Epidermal melanocyte (primary cell): ENCODE results near the gene IL23A.
"Not testable (repeated sequence)": the region's sequence is repeated elsewhere in the genome, so short reads cannot be mapped to it uniquely, and the experiment has no call there.

Experiments
- DNase-seq: peaks from one replicate; pipeline ENCODE4 v3.0.0; 2011; ENCODE audit warnings: low spot score; ENCODE audit not compliant: insufficient read length

Gene IL23A

DNA sequence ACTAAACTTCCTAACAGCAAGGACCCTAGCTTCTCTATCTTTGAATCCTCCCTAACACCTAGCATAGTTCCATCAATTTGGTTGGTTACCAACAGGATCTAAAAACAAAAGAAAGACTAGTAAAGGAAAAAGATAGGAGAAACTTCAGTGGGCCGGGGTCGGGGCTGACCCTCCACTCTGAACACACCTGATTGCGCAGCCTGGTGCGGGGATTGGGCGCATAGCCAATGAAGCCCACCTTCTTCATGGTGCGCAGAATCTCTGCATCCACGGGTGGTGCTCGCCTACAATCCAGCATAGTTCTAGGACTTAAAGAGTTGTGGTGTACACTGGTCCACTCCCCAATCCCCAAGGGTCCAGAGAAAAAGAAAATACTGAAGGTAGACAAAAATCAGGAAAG, 12.6 kb upstream of the IL23A start:
- no peak for DNase-seq

DNA sequence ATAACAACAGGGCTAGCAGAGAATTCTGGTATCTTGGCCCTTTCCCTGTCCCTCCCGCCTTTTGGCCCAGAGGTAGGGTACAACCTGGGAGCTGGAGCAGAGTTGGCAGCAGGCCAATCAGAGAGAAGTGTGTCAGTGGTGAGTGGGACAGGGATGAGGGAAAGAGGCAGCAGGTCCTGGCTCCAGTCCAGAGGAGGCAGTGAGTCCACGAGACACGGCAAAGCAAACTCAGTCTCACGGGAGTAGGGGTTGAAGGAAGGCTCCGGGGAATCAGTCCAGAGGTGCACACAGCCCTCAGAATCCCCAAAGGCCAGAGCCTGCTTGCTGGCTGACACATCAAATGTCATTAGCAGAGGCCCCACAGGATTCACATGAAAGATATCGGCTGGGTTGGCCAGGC, 12.2 kb upstream of the IL23A start:
- no peak for DNase-seq

DNA sequence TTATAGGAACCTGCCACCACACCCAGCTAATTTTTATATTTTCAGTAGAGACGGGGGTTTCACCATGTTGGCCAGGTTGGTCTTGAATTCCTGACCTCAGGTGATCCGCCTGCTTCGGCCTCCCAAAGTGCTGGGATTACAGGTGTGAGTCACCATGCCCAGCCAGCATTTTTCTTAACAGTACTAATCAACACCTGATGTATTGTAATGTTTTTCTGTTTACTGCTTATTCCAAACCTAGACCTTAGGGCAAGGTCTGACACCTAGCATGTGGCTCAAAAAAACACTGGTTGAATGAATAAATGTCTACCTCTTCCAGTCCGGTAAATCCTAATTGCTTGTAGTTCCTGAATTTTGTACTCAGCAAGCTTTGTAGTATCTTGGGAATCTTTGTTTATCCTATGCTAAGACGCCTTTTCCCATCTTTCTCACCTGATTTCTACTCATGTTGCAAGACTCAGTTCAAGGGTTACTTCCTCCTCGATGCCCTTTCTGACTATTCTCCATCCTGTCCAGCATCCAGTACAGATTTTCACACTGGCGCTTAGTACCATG, 7.7 kb upstream of the IL23A start:
- no peak for DNase-seq

DNA sequence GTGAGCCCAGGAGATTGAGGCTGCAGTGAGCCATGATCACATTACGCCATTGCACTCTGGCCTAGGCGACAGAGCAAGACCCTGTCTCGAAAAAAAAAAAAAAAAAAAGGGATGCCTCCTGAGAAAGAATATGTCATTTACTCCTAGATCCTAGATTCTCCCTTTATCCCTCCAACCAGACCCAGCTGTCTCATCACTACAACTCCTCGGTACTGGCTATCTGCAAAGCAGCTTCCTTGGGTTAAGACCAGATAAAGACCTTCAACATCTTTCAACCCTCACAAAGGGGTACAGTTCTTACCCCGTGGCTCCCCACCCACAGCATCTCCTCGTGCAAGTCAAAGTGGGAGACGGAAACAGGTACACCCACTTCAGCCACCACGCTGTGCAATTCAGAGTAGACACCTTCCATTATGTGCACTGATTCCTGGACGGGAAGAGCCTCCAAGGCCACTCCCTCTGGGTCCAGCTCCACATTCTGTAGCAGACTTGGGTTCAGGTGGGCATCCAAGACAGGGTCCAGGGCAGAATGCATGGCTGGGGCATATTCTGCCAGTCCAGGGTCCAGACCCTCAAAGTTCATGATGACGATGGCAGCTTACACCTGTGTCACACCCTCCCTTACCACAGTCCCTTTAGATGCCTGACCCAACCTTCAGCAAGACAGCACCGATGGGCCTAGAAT, 6.0 kb upstream of the IL23A start:
- no peak for DNase-seq

DNA sequence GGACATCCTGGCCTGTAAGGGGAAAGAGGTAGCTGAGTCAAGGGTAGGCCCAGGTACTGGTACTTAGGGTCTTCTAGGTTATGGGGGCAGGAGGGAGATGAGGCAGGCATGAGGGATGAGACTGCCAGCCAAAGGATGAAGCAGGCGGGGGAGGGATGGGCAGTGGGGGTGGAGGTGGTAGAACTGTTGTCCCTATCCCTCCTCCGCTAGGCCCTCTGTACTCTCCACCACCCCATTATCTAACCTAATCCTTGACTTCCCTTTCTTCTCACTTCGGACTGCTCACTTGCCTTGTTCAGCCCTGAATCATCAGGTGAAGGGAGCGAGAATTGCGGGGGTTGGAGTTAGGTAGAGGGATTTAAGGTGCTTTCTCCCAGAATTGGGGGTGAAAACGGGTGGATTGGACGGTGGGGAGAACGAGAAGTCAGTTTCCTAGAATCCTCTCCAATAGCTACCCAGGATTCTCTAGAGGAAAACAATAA, 5.4 kb upstream of the IL23A start:
- DNase-seq, result no peak

DNA sequence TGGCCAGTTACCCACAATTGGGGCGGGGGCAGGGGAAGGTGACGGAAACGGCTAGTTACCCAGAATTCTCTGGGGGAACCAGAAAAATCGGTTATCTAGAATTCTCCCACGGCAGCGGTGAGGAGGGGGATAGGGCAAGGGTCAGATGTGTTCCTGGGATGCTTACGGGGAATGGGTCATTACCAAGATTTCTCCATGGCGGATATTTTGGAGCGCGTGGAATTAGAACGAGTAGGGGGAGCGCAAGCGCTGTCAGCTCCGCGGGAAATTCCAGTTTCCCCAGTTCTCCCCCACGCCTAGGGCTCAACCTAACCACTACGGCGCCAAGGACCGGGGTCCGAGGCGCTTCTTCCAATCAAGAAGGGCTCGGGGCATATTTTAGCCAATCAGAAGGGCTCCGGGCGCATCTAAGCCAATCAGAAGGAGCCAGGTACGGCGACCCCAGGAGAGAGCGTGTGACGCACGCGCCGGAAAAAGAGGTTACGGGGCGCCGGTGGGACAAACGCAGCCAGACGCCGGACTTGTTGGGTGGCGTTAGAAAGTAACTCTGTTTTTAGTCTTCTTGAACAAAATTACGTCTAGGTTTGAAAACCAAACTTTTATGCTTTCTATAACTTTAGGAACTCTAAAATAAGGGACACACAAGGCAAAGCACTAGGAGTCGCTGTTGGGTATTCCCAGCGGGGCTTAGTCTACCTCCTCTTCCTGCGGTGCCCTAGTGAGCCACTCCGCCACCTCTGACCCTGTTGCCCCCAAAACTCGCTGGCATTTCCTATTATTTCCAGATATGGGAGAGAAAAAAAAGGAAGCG, 4.8 kb upstream of the IL23A start, which contains the start of gene PAN2:
TSS of gene PAN2 (minus strand) at position 322 of the 811 bp plus-strand sequence. CDS start 906 bp downstream, outside the sequence.
- peak; percentile 98 for DNase-seq

DNA sequence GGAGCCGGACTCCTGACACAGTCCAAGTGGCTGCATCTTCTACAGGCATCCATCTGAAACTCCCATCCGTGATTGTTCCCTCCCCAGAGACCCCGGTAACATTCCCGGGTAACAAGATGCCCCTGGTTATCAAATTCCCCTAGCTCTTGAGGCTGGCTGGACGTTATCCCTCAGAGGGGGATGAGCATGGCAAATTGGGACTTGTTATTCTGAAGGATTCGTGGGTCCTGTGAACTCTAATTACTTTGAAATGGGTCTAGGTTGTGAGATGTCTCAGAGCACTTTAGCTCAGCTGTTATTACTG, 4.2 kb upstream of the IL23A start:
- no peak for DNase-seq

DNA sequence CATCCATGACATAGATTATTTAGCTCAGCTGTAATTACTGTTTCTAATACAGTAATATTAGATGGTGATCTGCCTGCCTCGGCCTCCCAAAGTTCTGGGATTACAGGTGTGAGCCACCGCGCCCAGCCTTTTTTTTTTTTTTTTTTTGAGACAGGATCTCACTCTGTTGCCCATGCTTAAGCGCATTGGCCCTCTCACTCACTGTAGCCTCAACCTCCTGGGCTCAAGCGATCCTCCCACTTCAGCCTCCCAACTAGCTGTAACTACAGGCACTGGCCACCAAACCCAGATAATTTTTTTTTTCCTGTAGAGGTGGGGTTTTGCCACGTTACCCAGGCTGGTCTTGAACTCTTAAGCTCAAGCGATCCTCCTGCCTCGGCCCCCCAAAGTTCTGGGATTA, 3.2 kb upstream of the IL23A start:
- DNase-seq, result not testable (repeated sequence)

DNA sequence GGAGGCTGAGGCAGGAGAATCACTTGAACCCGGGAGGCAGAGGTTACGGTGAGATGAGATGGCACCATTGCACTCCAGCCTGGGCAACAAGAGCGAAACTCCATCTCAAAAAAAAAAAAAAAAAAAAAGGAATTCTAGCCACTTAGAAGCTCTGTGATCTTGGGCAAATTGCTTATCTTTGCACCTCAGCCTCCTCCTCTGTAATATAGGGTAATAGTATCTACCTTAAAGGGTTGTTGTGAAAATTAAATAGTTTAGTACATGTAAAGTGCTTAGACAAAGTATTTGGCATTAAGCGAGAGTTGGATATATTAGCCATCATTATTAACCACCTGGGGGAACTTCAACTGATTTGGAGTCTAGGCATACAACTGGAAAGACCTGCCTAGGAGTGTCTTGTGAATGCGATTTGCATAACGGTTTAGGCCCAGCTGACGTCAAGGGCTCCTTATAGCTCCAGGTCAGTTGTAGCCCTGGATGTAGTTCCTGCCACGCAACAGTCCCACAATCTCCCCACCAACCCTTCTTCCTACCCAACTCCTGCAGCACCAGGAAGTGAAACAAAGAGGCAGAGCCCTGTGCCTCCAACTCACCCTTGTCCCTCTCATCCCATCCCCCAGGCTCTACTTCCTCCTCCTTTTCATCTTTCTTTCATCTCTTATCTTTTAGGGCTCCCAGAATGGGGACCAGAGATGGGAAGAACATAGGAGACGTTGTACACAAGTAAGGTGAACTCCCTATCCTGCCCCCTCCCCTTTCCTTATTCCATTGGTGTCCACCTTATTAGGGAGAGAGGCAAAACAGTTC, 2.1 kb upstream of the IL23A start:
- no peak for DNase-seq

DNA sequence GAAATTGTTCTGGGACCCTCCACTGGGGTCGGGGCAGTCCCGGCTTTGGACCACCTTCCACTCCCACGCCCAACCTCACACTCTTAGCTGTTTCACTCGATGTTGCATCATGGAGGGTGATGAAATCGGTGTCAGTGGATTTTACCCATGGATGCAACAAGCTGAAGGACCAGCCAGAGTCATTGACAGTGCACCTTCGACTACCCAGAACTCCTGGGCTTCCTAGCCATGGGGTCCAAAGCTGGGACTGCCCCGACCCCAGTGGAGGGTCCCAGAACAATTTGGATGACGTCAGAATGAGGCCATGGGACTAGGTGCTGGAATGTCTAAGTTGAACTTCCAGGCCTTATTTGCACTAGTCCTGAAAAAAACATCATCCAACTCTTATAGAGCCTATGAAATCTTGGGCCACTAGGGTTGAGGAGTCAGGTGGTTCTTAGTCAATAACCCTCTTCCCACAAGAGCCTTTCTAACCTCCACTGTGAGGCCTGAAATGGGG, 882 bp upstream of the IL23A start:
- no peak for DNase-seq

DNA sequence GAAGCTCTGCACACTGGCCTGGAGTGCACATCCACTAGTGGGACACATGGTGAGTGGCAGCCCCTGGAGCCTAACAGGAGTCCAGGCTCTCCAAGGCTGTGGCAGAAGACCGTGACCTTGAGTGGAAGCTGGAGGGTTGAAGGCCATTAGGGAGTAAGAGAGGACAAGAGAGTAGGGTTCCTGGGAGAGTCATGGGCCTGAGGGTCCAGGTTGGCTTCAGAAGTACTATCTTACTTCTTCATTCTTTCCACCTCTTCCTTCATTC, 406 bp downstream of the IL23A start:
- no peak for DNase-seq

DNA sequence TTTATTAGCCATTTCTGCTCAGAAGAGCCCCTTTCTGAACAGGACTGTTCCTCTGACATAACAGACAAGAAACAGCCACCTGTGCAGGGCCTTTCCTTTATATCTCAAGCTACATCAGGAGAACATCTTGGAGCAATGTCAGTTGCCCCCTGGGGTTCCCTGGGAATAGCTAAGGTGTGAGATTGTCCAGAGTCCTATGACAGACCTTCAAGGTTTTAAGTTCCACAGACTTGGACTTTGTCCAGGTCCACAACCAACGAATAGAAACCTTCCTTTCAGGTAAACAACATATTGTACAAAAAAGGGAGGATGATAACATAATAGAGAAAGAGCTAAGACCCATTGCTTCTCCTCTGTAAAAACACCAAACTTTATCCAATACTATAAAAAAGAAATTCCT, 2.9 kb downstream of the IL23A start:
- DNase-seq, result no peak

DNA sequence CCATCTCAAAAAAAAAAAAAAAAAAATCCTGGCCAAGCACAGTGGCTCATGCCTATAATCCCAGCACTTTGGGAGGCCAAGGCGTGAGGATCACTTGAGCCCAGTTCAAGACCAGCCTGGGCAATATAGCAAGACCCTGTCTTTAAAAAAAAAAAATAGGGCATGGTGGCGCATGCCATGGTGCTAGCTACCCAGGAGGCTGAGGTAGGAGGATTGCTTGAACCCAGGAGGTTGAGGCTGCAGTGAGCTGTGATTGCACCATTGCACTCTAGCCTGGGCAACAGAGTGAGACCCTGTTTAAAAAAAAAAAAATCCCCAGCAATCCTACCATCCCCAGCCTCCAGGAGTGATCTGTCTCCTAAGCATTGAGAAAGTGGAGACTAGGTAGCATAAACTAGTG, 3.6 kb downstream of the IL23A start:
- not testable (repeated sequence) for DNase-seq

DNA sequence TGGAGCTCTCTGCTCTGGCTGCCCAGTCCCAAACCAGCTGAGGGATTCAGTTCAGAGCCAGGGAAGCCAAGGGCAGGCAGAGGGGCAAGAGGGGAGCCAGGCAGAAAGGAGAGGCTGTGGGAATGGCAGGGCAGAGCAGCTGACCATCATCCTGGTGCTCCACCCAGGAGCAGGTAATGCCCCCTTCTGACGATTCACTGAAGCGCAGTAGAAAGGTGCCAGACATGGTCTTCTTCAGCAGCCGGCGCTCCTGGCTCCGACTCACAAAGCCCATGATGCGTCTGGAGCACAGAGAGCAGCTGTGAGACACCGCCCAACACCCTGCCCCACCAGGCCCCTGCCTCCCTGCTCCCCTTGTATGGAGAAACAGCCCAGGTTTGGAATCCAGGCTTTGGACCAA, 8.0 kb downstream of the IL23A start:
- no peak for DNase-seq

DNA sequence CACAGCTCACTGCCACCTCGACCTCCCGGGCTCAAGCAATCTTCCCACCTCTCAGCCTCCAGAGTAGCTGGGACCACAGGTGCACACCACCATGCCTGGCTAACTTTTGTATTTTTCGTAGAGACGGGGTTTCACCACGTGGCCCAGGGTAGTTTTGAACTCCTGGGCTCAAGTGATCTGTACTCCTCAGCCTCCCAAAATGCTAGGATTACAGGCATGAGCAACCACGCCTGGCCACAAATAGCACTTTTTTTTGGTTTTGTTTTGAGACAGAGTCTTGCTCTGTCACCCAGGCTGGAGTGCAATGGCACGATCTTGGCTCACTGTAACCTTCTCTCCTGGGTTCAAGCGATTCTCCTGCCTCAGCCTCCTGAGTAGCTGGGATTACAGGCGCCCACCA, 8.6 kb downstream of the IL23A start:
- DNase-seq, result not testable (repeated sequence)

DNA sequence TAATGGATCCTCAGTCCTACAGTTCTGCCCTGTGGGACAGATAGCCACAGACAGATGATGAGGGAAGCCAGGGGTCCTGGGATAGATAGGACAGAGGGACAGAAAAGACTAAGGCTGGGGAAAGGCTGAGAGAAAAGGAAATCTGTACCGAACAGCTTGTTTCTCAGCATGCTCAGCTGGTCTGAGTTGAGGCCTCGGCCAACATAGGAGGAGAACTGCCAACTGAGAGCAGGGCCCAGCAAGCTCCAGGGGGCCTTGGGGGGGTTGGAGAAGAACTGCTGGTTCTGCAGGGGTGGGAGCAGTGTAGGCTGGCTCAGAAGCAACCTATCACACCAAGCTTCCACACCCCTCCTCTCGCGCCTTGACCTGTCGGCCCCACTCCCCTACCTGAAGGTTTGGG, 10.1 kb downstream of the IL23A start:
- no peak for DNase-seq

DNA sequence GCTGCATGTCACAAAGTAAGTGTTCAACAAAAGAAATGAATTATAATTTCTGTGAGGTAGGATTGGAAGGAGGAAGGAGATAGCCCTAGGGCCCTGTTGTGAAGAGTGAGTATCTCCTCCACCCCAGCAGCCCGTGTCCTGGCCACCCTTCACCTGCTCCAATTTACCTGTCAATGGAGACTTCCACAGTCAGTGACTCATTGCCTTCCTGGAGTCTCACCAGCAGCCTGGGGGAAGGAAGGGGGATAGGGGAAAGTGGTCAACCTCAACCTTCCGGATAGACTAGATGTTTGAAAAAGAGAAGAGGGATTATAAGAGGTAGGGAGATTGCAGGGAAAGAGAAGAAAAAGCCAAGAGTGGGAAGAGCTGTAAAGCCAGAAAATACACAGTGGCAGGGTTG, 12.0 kb downstream of the IL23A start:
- DNase-seq, result no peak

DNA sequence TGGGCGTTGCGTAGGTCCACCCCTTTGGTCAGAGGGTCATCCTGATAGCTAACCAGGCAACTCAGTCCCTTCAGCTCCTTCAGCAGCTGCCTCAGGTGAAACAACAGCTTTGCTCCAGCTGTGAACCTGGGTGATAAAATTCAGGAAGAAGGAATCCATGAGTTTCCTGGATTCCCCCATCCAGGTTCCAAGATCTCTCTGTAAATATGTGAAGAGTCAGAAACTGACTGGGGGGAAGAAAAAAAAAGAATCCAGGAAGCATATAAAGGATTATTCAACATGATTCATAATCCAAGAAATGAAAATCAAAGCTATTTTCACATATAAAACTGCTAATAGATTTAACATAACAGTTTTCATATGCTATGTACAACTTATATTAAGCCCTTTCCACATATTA, 12.6 kb downstream of the IL23A start:
- DNase-seq, result no peak

DNA sequence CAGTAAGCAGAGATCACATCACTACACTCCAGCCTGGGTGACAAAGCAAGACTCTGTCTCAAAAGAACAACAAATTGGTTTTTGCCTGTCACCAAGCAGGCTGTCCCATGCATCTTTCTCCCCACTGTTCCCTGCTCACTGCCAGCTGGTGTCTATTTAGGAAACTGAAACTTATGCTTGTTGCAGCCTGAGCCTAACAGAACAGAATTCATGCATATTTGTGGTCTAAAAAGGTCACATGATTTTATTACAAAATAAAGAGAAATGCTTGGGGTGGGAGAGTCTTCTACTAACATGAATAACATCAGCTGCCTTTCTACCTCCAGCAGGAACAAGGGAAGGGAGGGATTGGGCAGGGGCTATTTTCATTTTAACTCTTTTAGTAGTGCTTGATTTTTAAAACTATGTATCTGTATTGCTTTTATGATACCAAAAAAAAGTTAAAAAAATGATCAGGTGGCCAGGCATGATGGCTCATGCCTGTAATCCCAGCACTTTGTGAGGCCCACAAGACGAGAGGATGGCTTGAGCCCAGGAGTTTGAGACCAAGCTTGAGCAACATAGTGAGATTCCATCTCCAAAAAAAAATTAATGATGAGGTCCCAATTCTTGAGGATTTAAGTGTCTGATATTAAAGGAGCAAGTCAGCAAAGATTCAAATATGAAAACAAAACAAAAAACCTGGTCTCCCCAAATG, 20.3 kb downstream of the IL23A start:
- DNase-seq, result peak; percentile 77

DNA sequence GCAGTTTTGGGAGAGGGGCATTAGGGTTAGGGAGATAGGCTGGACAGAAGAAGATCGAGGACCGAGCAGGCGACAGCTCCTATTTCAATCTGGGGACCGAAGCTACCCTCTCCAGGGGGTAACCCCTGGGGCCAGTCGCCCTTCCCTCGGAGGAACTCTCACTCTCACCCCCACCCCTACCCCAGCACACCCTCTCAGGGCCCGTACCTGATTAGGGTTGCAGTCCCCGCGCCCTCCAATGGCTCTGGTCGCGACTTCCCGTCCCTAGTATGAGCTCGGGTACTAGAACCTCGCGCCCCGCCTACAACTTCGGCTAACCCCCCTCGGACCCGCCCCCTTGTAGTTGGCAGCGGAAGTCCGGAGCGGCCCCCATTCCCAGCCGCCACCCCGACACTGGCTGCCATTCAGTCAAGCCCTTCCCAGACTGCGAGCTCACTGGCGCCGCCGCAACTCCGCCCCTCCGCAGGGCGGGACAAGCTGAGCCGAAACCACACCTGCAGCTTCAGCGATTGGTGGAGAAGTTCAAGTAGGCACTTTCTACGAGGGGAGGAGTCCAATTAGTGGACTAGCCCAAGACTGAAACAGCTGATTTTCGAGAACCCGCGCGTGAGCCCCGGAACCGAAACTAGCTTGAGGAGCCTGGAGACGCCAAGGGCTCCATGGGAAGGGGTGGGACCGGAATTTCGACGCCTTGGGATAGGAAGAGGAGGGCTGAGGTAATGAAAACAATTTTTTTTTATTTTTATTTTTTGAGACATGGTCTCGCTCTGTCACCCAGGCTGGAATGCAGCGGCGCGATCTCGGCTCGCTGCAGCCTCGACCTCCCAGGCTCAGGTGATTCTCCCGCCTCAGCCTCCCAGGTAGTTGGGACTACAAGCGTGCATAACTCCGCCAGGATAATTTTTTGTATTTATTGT, 21.4 kb downstream of the IL23A start, which contains the start of gene STAT2:
TSS of gene STAT2 (minus strand) at position 257 of the 917 bp plus-strand sequence. CDS start 3,536 bp downstream, outside the sequence.
- peak; percentile 84 for DNase-seq
